B cell (primary cell): Measurements from ENCODE around the gene ZNF423. TPM values are rescaled to one million over a fixed set of nuclear protein-coding genes. Genes with fewer than 3 reads are reported as not detected.

Source experiments
- ATAC-seq: fragments of 200-7000 bp; cut with Tn5 transposase; one replicate; pipeline ENCODE4 v1.10.0; 2021; ENCODE audit warnings: low read depth, mild to moderate bottlenecking, moderate number of reproducible peaks, moderate library complexity
- CTCF ChIA-PET: fragments of 350-600 bp; sonication (Branson Sonifier 250); formaldehyde crosslinking; loops from one replicate; lab custom pipeline; 2021; ENCODE audit warnings: antibody characterized with exemption, inconsistent platforms; lab: Charles Lee
- POLR2A ChIA-PET: fragments of 350-600 bp; sonication (Branson Sonifier 250); formaldehyde crosslinking; loops from one replicate; lab custom pipeline; 2021; ENCODE audit warnings: antibody characterized with exemption; lab: Charles Lee
- DNase-seq: peaks from one replicate; pipeline ENCODE4 v3.0.0; 2013
- H2AFZ ChIP-seq: 2 replicates; pipeline ENCODE4 v1.6.1; 2012; ENCODE audit warnings: mild to moderate bottlenecking, low read depth, low read length; ENCODE audit not compliant: insufficient read depth, poor library complexity, severe bottlenecking
- H3K27ac ChIP-seq, 2 donors: 1 replicate in 1 of 2; 2 replicates in 1 of 2; pipeline ENCODE4 v1.5.1; 2012 to 2013; ENCODE audit warnings: low read length in 2 of 2, mild to moderate bottlenecking in 2 of 2, moderate library complexity in 1 of 2
- H3K27me3 ChIP-seq, 4 experiments: fragments of 200-600 bp in 1 of 4; sonication (generic) in 1 of 4; replicated peaks in 1 of 4; 1 replicate in 2 of 4; 2 replicates in 2 of 4; pipeline versions ENCODE4 v1.6.1 to v1.7.0; 2013 to 2016; ENCODE audit warnings: low read length in 3 of 4, mild to moderate bottlenecking in 2 of 4, mixed read lengths in 1 of 4, moderate library complexity in 1 of 4; ENCODE audit not compliant: insufficient read depth in 4 of 4, control insufficient read depth in 3 of 4; ENCODE audit errors: control extremely low read depth in 1 of 4
- H3K36me3 ChIP-seq, 2 experiments: replicated peaks in 1 of 2; 1 replicate in 1 of 2; 2 replicates in 1 of 2; pipeline versions ENCODE4 v1.6.1 to v1.7.1; 2013; ENCODE audit warnings: low read length in 1 of 2; ENCODE audit not compliant: insufficient read depth in 2 of 2, control insufficient read depth in 1 of 2; ENCODE audit errors: control extremely low read depth in 1 of 2, extremely low read depth in 1 of 2
- H3K4me1 ChIP-seq, 2 donors: fragments of 200-600 bp in 1 of 2; sonication (generic) in 1 of 2; 1 replicate in 1 of 2; 2 replicates in 1 of 2; pipeline versions ENCODE4 v1.5.1 to v1.6.1; 2013 to 2017; ENCODE audit warnings: low read length in 2 of 2; ENCODE audit not compliant: control insufficient read depth in 2 of 2, insufficient read depth in 2 of 2
- H3K4me2 ChIP-seq: replicated peaks from 2 replicates; pipeline ENCODE3; 2012; ENCODE audit warnings: mild to moderate bottlenecking, low read depth, low read length; ENCODE audit not compliant: poor library complexity, severe bottlenecking
- H3K4me3 ChIP-seq, 5 experiments: fragments of 200-600 bp in 1 of 5; sonication (generic) in 1 of 5; 1 replicate in 3 of 5; 2 replicates in 2 of 5; pipeline versions ENCODE4 v1.5.1 to v1.7.0; 2011 to 2016; ENCODE audit warnings: low read length in 4 of 5, mild to moderate bottlenecking in 4 of 5, low read depth in 2 of 5, control low read depth in 1 of 5, moderate library complexity in 1 of 5; ENCODE audit not compliant: insufficient read depth in 1 of 5; ENCODE audit errors: control extremely low read depth in 1 of 5, extremely low read depth in 1 of 5
- H3K79me2 ChIP-seq: fragments of 200-600 bp; sonication (generic); one replicate; pipeline ENCODE4 v1.6.0; 2016; ENCODE audit warnings: low read length; ENCODE audit not compliant: control insufficient read depth, insufficient read depth
- H3K9ac ChIP-seq: fragments of 200-600 bp; sonication (generic); 2 replicates; pipeline ENCODE4 v1.6.1; 2017; ENCODE audit warnings: mild to moderate bottlenecking, low read length, moderate library complexity
- H3K9me3 ChIP-seq, 3 donors: one replicate each; pipeline versions ENCODE4 v1.6.1 to v1.7.1; 2013; ENCODE audit warnings: low read length in 2 of 3; ENCODE audit not compliant: control insufficient read depth in 2 of 3, insufficient read depth in 1 of 3; ENCODE audit errors: control extremely low read depth in 1 of 3
- H4K20me1 ChIP-seq: 2 replicates; pipeline ENCODE4 v1.6.0; 2012; ENCODE audit warnings: mild to moderate bottlenecking, low read length; ENCODE audit not compliant: insufficient read depth, control insufficient read depth, poor library complexity, severe bottlenecking
- H3K27ac Mint-ChIP-seq: one replicate; pipeline ENCODE4 v1.8.0; 2021; ENCODE audit warnings: mixed read lengths
- H3K27me3 Mint-ChIP-seq: one replicate; pipeline ENCODE4 v1.8.0; 2021; ENCODE audit warnings: mixed read lengths
- H3K4me1 Mint-ChIP-seq: one replicate; pipeline ENCODE4 v1.8.0; 2021; ENCODE audit warnings: mixed read lengths
- H3K4me3 Mint-ChIP-seq: one replicate; pipeline ENCODE4 v1.8.0; 2021; ENCODE audit warnings: mixed read lengths
- H3K9me3 Mint-ChIP-seq: one replicate; pipeline ENCODE4 v1.8.0; 2022; ENCODE audit warnings: mixed read lengths; ENCODE audit not compliant: insufficient read depth
- CTCF ChIP-seq: fragments of 200-600 bp; IDR thresholded peaks from one replicate; pipeline ENCODE4 v1.8.0; 2022; ENCODE audit warnings: antibody characterized with exemption, mild to moderate bottlenecking
- EZH2 ChIP-seq: IDR thresholded peaks from 2 replicates; pipeline ENCODE4 v1.6.1; 2012; ENCODE audit warnings: borderline replicate concordance, low read depth, mild to moderate bottlenecking, moderate library complexity, low read length; ENCODE audit not compliant: insufficient read depth, poor library complexity, severe bottlenecking
- WGBS: methylation state at CpG from one replicate; pipeline ENCODE4 v1.1.5; 2013; ENCODE audit warnings: missing lambda C conversion rate; ENCODE audit not compliant: insufficient coverage; 5-methylcytosine and 5-hydroxymethylcytosine counted together
- intact Hi-C: fragments of 100-400 bp; cut with micrococcal nuclease; formaldehyde crosslinking; loops from one replicate; pipeline ENCODE4 v1.10.0; 2022
- polyA plus RNA-seq: library from polyadenylated mRNA; depleted of rRNA; stranded (reverse); fragments of >200 nt; gene quantifications from 2 replicates; pipeline ENCODE4 v1.2.3, GENCODE V29; 2012
- total RNA-seq, 2 donors: library from RNA; stranded (reverse); fragments of 120-200 nt in 1 of 2; gene quantifications; 1 replicate in 1 of 2; 2 replicates in 1 of 2; pipeline versions ENCODE4 v1.2.3 to v1.2.4, GENCODE V29; 2013 to 2022

ZNF423 gene
- total and polyA plus RNA-seq, 2 donors (not counting 1 experiment from before 2014, with no cell fraction given): not detected

GRCh38 chr16:49755716-49756505, 100.0 kb downstream of the ZNF423 start:
- Histone ChIP-seq H3K27ac (no peak overlapping the region), H3K79me2 (no peaks in the 10 kb centered on the region), H3K4me3 (no peak overlapping the region), H3K27me3 (peaks cover 0 to 8% (median 1%) of the 10 kb centered on the region in 4 experiments), H4K20me1 (no peaks in the 10 kb centered on the region), H3K9me3 (no peaks in the 10 kb centered on the region), H3K4me1 (peaks cover 0 to 4% of the 10 kb centered on the region in 2 donors), H3K9ac (no peak overlapping the region), H2AFZ (no peak overlapping the region), H3K36me3 (no peaks in the 10 kb centered on the region), H3K4me2 (no peak overlapping the region)
- TF ChIP-seq EZH2 (no peak), CTCF (no peak)
- peaks cover 6% of the 10 kb centered on the region for H3K4me1 Mint-ChIP-seq
- POLR2A ChIA-PET: no interaction called here
- intact Hi-C loops: no loop called here
- no peak overlapping the region for H3K4me3 Mint-ChIP-seq
- no peak for DNase-seq
- peaks cover 30% of the 10 kb centered on the region for H3K27me3 Mint-ChIP-seq
- H3K9me3 Mint-ChIP-seq: no peaks in the 10 kb centered on the region
- 80% methylated on average over 13 of the region's 13 CpGs for WGBS
- no peak for ATAC-seq
- H3K27ac Mint-ChIP-seq: no peak overlapping the region
- CTCF ChIA-PET: no interaction called here

GRCh38 chr16:49755313-49755620, 100.6 kb downstream of the ZNF423 start:
- H3K27me3 Mint-ChIP-seq: peaks cover 34% of the 10 kb centered on the region
- intact Hi-C loops: no loop called here
- ChIA-PET CTCF (no interaction called here), POLR2A (no interaction called here)
- peak overlapping the region; percentile 66 for H2AFZ ChIP-seq
- H3K27ac Mint-ChIP-seq: no peak overlapping the region
- no peaks in the 10 kb centered on the region for H3K9me3 ChIP-seq
- peaks cover 0 to 4% of the 10 kb centered on the region in 2 donors for H3K4me1 ChIP-seq
- H3K4me3 Mint-ChIP-seq: no peak overlapping the region
- peaks cover 0 to 8% (median 1%) of the 10 kb centered on the region in 4 experiments for H3K27me3 ChIP-seq
- no peak overlapping the region for H3K27ac ChIP-seq
- peaks cover 6% of the 10 kb centered on the region for H3K4me1 Mint-ChIP-seq
- H3K36me3 ChIP-seq: no peaks in the 10 kb centered on the region
- no peaks in the 10 kb centered on the region for H4K20me1 ChIP-seq
- H3K9me3 Mint-ChIP-seq: no peaks in the 10 kb centered on the region
- no peak for ATAC-seq
- no peaks in the 10 kb centered on the region for H3K79me2 ChIP-seq
- no peak overlapping the region for H3K4me3 ChIP-seq
- H3K4me2 ChIP-seq: peak overlapping the region; percentile 42
- no peak for TF ChIP-seq CTCF
- no peak for TF ChIP-seq EZH2
- DNase-seq: no peak
- peak overlapping the region; percentile 23 for H3K9ac ChIP-seq
- WGBS: 3% methylated on average over 5 of the region's 10 CpGs
